NOMO-1 treated with dmso at 0.1 percent for 144 hours (cell line): Measurements from ENCODE around the gene SUPT3H.
"Not testable (repeated sequence)": the region's sequence is repeated elsewhere in the genome, so short reads cannot be mapped to it uniquely, and the experiment has no call there.

Experiments used
- DNase-seq: peaks from one replicate; lab custom pipeline; 2025; ENCODE audit not compliant: unreplicated experiment; lab: John Stamatoyannopoulos, UW

The SUPT3H gene

DNA sequence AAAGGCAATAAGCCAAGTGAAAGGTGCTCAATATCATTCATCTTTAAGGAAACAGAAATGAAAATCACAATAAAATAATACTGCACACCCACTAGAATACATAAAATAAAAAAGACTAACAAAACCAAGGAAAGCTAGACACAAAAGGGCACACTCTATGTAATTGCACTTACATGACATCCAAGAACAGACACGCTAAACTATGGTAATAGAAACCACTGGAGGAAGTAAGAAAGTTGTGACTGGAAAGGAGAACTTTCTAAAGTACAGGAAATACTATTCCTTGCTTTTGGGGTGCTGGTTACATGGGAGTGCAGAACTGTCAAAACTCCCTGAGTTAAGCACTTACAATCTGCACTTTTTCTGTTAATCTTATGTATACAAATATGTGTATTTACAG lies 303.3 kb downstream of the SUPT3H start:
- peak; percentile 13 for DNase-seq

DNA sequence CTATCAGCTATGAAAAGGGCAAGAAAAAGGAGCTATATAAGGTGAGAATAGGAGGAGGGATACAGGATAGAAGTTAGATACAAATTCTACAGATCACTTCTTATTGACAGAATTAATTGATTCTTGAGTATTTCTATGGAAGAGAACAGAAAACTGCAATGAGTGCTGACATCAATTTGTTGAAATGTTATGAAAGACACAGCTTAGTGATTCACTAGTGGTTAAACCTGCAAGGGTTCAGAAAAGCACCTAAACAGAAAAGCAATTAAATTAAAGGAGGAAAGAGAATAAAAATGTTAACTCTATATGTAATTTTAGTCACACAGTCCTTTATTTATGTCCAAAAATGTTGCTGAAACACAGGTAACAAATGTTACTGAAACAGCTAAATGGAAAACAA lies 304.0 kb downstream of the SUPT3H start:
- no peak for DNase-seq

DNA sequence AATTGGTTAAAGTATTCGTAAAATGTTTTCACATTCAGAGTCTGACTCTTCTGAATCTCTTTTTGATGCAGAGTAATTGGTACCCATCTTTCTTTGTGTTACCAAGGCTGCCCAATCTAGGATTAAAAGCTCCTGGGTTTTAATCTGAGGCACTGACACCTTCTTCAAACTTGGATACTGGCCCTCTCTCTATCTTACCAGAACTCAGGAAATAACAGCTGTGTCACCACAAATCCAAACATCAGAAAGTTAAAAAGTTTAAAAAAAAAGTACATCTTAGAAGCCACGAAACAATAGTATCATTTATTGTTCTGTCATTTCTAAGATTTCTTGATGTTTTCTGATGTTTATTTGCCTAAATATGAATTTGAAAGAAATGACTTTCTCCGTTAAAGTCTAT lies 305.1 kb downstream of the SUPT3H start:
- no peak for DNase-seq

DNA sequence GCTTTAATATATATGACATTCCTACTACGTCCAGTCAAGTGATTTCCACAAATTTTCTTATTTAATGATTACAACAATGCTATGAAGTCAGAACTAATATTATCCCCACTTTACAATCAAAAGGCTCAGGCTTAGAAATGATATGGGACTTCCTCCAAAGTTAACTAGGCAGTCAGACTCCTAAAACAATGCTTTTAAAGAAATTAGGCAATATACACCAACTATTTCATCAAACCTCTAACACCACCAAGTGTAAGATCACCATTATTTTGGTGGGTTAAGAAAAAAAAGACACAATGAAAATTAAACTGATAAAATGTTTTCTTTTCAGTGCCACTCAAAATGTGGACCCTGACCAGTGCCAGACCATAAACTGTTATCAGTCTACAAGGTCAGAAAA lies 305.7 kb downstream of the SUPT3H start:
- DNase-seq = peak; percentile 46

DNA sequence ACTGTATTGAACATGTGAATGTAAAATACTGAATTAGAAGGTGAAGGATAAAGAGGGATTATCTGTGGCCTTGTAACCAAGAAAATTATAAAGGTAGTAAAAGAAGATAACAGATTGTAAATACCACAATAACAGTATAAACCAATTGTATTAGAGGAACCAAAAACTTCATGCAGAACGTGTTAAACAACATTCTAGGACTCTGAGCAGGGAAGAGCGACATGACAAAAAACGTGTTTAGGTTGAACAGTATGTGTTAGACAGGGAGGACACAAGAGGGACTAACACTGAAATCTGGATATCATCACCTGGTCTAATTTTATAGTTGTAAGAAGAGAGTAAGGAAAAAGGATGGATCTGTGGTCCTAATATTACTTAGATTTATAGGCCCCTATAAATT lies 308.6 kb downstream of the SUPT3H start:
- DNase-seq = no peak

DNA sequence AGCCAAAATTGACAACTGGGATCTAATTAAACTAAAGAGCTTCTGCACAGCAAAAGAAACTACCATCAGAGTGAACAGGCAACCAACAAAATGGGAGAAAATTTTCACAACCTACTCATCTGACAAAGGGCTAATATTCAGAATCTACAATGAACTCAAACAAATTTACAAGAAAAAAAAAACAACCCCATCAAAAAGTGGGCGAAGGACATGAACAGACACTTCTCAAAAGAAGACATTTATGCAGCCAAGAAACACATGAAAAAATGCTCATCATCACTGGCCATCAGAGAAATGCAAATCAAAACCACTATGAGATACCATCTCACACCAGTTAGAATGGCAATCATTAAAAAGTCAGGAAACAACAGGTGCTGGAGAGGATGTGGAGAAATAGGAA lies 310.3 kb downstream of the SUPT3H start:
- DNase-seq = not testable (repeated sequence)

DNA sequence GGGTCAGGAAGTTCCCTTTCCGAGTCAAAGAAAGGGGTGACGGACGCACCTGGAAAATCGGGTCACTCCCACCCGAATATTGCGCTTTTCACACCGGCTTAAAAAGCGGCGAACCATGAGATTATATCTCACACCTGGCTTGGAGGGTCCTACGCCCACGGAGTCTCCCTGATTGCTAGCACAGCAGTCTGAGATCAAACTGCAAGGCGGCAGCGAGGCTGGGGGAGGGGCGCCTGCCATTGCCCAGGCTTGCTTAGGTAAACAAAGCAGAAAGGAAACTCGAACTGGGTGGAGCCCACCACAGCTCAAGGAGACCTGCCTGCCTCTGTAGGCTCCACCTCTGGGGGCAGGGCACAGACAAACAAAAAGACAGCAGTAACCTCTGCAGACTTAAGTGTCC lies 315.1 kb downstream of the SUPT3H start:
- DNase-seq = not testable (repeated sequence)

DNA sequence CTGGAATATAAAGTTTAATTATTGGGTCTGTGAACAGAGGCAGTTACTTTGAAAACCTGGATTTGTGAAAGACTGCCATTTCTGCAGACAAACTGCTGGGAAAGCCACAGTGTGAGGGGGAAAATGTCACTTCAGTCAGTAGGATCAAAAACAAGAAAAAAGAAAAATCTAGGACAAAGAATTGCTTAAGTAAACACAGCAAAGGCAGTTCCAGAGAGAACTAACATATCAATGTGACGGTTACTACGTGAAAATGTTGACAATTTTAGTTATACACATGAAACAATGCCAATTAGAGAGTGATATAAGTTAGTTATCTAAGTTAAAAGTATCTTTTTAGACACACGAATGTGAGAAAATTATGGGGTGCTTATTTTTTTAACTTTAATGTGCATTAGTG lies 320.0 kb downstream of the SUPT3H start:
- DNase-seq = no peak

DNA sequence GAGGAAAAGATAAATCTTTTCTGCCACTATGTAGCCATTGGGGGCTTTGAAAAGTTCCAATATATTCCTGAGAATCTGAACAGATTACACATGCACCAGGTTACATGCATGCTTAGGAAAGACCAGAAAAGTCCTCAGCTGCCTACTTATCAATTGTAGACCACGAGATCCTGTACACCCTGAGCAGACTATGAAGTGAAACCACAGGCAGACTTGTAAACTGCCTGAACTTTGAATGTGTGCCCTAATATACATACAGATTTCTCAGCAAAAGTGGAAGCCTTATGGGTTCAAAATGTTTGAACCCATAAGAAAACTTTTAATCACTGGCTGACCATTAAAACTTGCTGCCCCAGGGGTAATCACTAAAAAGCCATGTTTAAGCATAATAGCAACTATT lies 323.1 kb downstream of the SUPT3H start:
- DNase-seq = peak; percentile 2

DNA sequence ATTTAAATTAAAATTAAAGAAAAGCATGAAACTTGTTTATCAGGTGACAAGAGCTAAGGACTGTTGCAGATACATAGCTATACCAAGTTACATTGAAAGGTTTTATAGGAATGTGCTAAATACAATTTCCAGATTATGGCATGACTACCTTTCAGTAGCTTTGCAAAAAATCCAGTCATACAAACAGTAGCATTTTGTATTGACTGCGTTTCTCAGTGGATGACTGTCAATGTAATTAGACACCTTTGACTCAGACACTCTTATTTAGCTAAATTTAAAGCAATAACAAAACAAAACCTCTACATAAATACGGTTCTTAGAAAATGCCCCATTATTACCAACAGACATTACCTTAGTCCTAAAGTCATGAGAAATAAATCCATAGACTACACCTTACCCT lies 325.4 kb downstream of the SUPT3H start:
- no peak for DNase-seq

DNA sequence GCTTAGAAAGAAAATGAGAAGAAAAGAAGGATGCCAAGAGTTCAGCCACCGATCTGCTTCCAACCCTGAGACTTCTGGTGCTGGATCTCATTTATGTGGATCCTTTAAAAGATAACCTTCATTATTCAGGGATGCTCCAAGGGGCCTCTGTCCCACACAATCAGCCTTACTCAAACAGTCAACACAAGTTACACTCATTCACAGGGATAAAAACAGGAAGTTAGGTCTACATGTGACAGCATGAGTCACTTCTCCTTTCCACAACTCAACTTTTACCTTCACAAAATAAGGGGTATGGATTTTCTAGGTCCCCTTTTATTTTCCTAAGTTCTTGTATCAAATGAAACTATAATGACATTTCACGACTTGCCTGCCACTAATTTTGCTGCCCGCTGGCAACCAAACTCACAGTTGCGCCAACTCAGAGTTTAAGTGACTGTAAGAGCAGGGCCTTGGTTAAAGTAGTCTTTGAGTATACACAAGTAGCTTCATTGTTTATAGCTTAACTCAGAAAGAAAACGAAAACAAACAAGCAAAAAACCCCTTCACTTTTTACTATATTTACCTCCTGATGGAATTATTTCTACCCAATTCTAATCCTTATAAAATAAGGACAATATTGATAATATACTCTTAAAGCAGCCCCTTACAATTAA lies 328.4 kb downstream of the SUPT3H start:
- DNase-seq = peak; percentile 61

DNA sequence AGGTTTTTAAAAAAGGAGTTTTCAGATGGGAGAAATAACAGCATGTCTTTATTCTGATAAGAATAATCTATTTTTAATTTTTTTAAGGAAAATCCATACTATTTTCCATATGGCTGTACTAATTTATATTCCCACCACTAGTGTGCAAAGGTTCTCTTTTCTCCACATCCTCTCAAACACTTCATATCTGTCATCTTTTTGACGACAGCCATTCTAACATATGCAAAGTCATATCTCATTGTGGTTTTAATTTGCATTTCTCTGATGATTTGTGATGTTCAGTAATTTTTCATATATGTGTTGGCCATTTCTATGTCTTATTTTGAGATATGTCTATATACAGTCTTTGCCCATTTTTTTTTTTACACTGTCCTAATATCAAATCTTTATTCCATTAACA lies 330.2 kb downstream of the SUPT3H start:
- DNase-seq = no peak

DNA sequence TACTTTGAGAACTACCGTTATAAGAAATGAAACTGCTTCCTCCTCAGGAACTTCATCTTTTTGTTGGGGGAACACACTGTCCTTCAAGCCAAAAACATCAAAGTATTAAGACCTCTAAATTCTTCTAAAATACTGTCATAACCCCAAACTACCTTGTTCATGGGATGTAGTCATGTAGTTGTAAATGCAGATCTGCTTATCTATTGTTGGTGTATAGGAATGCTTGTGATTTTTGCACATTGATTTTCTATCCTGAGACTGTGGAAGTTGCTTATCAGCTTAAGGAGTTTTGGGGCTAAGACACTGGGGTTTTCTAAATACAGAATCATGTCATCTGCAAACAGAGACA lies 332.5 kb downstream of the SUPT3H start:
- DNase-seq = no peak

DNA sequence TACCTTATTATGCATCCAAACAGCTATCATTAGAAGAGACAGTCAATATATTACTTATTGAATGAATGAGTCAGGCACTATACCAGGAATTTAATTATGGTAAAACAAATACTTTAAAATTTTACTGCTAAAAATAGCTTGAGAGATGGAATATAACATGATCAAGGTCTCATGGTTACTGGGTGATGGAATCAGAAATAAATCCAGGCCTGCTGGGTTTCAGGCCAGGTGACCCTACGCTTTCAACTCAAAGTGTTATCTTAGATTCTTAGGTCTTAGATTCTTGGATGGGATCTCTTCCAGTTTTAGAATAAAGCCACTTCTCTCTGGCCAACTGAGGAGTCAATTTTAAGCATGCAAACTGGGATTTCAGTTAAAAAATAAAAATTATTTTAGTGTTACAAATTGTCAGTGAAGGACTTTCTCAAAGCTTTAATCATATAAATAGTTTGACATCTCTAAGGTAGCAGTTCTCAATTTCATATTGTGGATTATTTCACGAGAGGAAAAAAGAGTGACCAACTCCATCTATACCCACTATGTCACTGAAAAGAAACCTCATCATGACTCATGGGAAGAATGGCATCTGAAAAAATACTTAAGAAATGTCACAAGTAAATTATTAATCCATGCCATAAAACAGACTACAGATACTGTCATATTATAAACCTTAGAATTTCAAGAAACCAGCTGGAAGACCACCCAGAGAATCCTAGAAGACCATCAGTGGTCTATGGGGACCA lies 333.1 kb downstream of the SUPT3H start:
- DNase-seq = no peak

DNA sequence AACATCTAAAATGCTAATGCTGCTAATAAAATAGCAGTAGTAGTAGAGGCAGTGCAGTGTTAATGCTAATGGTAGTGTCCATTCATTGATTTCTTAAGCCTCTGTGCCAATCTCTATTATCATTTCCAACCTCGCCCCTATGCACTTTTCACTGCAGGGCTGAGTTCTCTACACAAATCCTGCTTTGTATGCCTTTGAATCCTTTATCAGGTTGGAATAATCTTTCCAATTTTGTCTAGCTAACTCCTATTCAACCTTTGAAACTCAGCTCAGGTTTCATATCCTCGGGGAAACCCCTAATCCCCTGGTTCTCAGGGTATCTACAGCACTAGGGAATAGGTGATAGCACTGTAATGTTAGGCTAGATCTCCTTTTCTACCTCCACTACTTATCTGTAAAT lies 333.6 kb downstream of the SUPT3H start:
- no peak for DNase-seq

DNA sequence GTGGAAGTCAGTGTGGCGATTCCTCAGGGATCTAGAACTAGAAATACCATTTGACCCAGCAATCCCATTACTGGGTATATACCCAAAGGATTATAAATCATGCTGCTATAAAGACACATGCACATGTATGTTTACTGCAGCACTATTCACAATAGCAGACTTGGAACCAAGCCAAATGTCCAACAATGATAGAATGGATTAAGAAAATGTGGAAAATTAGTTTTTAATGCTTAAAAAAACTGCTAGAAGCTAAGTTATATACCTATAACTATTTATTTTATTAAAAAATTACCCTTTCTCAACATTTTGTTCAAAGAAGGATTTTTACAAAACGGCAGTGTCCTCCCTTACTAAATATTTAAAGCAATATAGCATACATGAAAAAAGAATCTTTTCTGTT lies 335.1 kb downstream of the SUPT3H start:
- not testable (repeated sequence) for DNase-seq

DNA sequence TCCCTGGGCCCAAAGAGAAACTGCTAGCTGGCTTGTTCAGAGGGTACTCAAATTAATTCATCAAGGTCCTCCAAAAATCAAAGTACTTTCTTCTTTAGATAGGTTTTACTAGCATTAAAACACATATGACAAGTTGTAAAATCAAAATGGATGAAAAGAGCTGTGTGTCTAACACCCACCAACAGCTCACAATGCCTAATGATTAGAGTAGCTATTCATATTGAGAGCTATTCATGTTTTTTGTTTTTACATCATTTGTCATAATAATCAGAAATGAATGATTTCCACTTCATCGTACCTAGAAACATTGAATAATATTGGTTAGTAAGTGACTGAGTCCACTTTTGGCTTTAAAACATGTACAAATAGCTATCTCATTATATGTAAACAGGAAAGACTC lies 339.5 kb downstream of the SUPT3H start:
- no peak for DNase-seq

DNA sequence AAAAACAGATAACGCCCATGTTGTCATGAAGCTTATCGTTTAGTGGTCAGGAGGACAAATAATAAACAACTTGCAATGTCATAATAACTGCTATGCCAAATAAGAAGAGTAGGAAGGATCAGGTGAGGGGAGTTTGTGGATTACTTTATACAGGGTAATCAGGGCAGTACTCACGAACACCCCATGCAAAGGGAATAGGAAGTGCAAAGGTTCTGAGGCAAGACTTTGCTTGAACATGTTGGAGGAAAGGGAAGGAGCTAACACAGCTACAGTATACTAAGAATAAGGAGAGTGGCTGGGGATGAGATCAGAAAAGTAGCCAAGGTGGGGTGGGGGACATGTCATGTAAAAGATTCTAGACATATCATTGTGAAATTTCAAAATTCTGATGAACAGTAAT lies 341.6 kb downstream of the SUPT3H start:
- no peak for DNase-seq

DNA sequence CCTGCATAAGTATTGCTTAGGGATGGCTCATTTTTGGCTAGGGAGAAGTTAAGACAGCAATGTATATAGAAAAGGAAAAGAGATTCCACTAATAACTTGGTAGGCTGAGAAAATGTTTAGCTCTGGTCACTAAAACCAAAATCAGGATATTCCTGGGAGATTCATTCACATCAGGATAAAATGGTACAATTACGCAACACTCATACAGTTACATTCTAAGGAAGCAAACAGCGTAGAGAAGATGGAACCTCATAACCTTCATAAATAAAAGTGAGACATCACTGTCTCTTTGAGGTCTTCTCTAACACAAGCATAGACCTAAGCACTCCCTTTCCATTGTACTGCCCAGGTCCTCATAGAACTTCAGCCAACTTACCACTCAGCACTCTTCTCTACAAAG lies 345.3 kb downstream of the SUPT3H start:
- no peak for DNase-seq

DNA sequence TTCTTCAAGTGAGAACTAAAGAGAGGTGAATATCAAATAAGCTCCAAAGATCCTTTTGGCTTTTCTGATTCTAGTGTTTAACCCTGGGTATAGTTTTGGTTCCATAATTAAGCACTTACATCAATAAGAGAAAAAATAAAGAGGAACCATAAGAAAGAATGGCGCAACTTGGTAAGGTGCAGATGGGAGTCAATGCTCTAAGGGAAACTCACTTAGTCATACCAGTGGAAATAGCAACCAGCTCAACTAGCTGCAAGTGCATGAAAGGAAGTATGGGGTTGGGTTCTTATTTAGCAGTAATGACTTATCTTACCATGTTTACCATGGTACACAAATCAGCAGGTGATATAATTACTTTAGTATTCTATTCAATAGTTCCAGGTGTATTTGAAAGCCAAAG lies 346.1 kb downstream of the SUPT3H start:
- DNase-seq = peak; percentile 81

DNA sequence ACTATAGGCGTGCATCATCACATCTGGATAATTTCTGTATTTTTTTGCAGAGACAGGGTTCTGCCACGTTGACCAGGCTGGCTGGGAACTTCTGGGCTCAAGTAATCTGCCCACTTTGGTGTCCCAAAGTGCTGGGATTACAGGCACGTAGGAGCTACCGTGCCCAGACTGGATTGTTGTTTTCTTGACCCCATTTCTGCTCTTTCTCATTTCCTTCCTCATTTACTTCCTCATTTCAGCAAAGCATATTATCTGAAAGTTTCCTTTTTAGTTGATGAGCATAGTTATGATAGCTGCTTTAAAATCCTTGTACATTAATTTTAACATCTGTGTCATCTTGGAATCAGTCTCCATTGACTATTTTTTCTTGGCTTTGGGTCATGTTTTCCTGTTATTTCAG lies 350.6 kb downstream of the SUPT3H start:
- DNase-seq = no peak

DNA sequence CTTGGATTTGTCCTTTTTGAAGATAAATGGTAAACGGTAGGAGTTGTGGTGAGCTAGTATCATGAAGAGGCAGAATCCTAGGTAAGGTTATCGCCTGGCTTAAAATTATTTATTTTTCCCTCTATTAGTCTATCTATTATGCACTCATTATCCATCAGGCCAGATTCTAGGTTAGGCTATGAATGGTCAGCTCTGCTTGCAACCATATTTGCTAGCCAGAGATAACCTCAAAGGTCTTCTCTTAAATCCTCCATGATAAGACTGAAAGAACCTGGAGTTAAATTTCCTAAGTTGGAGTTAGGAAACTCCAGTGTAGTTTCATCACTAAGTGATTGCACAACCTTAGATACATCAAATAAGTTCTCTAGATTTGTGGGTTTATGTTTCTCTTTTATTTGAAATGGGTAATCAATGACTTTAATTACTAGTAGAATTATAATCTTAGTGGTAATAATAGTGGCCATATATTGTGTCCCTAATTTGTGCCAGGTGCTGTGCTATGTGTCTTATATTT lies 351.7 kb downstream of the SUPT3H start:
- no peak for DNase-seq

DNA sequence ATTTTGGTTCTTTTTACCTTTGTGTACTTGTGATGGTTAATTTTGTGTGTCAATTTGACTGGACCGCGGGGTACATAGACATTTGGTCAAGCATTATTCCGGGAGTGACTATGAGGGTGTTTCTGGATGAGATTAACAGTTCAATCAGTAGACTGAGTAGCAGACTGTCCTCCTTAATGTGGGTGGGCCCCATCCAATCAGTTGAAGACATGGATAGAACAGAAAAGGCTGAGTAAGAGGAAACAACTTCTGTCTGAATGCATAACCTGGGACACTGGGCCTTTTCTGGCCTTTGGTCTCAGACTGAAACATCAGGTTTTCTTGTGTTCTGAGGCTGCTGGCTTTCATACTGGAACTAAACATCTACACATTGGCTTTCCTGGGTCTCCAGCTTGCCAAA lies 353.1 kb downstream of the SUPT3H start:
- DNase-seq = no peak
